ENCODE measurements around the gene PPARG.

Gene PPARG

GRCh38 chr3:12345141-12345561, 56.3 kb downstream of the PPARG start:
- no peak for DNase-seq
- Mint-ChIP-seq H3K4me1 (no peaks in the 10 kb centered on the region), H3K27ac (no peak overlapping the region), H3K36me3 (ENCODE audit: low read depth) (no peaks in the 10 kb centered on the region), H3K9me3 (no peaks in the 10 kb centered on the region), H3K4me3 (no peak overlapping the region), H3K27me3 (ENCODE audit: low read depth, poor library complexity) (peaks cover 11% of the 10 kb centered on the region)
- no peak for TF ChIP-seq CTCF (IDR thresholded peaks at IDR 0.05)

- no peaks in the 10 kb centered on the region for H3K4me1 Mint-ChIP-seq
- no peaks in the 10 kb centered on the region for H3K36me3 Mint-ChIP-seq (ENCODE audit: low read depth)
- peaks cover 18% of the 10 kb centered on the region for H3K27me3 Mint-ChIP-seq (ENCODE audit: low read depth, poor library complexity)
- no peak for DNase-seq
- no peak overlapping the region for H3K27ac Mint-ChIP-seq
- H3K9me3 Mint-ChIP-seq, result no peaks in the 10 kb centered on the region
- no peak overlapping the region for H3K4me3 Mint-ChIP-seq
- no peak for TF ChIP-seq CTCF (IDR thresholded peaks at IDR 0.05)
These were observed 57.0 kb downstream of the PPARG start for GRCh38 chr3:12345584-12346494.

- Mint-ChIP-seq H3K27ac (no peak overlapping the region), H3K36me3 (ENCODE audit: low read depth) (no peaks in the 10 kb centered on the region), H3K9me3 (no peaks in the 10 kb centered on the region), H3K4me1 (no peaks in the 10 kb centered on the region), H3K4me3 (no peak overlapping the region), H3K27me3 (ENCODE audit: low read depth, poor library complexity) (peaks cover 24% of the 10 kb centered on the region)
- TF ChIP-seq CTCF (IDR thresholded peaks at IDR 0.05), result no peak
- no peak for DNase-seq
These were observed 58.4 kb downstream of the PPARG start for GRCh38 chr3:12347301-12347700.

- H3K27ac Mint-ChIP-seq, result no peak overlapping the region
- peaks cover 31% of the 10 kb centered on the region for H3K27me3 Mint-ChIP-seq (ENCODE audit: low read depth, poor library complexity)
- no peak for DNase-seq
- no peaks in the 10 kb centered on the region for H3K4me1 Mint-ChIP-seq
- no peak overlapping the region for H3K4me3 Mint-ChIP-seq
- no peaks in the 10 kb centered on the region for H3K36me3 Mint-ChIP-seq (ENCODE audit: low read depth)
- no peaks in the 10 kb centered on the region for H3K9me3 Mint-ChIP-seq
- TF ChIP-seq CTCF (IDR thresholded peaks at IDR 0.05), result no peak
These were observed 61.3 kb downstream of the PPARG start for GRCh38 chr3:12349895-12350811.

GRCh38 chr3:12351145-12351544, 62.3 kb downstream of the PPARG start:
- H3K4me1 Mint-ChIP-seq, result no peaks in the 10 kb centered on the region
- no peak overlapping the region for H3K4me3 Mint-ChIP-seq
- no peaks in the 10 kb centered on the region for H3K36me3 Mint-ChIP-seq (ENCODE audit: low read depth)
- peaks cover 26% of the 10 kb centered on the region for H3K27me3 Mint-ChIP-seq (ENCODE audit: low read depth, poor library complexity)
- H3K9me3 Mint-ChIP-seq, result no peaks in the 10 kb centered on the region
- no peak overlapping the region for H3K27ac Mint-ChIP-seq
- no peak for TF ChIP-seq CTCF (IDR thresholded peaks at IDR 0.05)
- DNase-seq, result no peak
